ENCODE results near the gene PNPO.

The PNPO gene

GRCh38 chr17:47941246-47942095, at the start of gene PNPO:
Gene PNPO (plus strand): TSS chr17:47941571. CDS start chr17:47941676, 105 bp downstream.
- peak; percentile 36 to 98 (median 90) for DNase-seq

GRCh38 chr17:47894498-47895346, 46.6 kb upstream of the PNPO start:
- no peak for DNase-seq

- peak in 1 of 14 donors; percentile 47 for DNase-seq
Observed at GRCh38 chr17:47895347-47895855, 46.0 kb upstream of the PNPO start.

GRCh38 chr17:47895856-47896671, 45.3 kb upstream of the PNPO start, which contains the start of gene SP2:
Gene SP2 (plus strand): TSS chr17:47896236. CDS start chr17:47896287, 51 bp downstream.
- DNase-seq, result peak; percentile 94 to 100 (median 100)

GRCh38 chr17:47896672-47897490, 44.5 kb upstream of the PNPO start:
- peak in 2 of 14 donors; percentile 35 to 81 for DNase-seq

GRCh38 chr17:47897561-47897960, 43.8 kb upstream of the PNPO start:
- no peak for DNase-seq

- no peak for DNase-seq
Observed at GRCh38 chr17:47898241-47898640, 43.1 kb upstream of the PNPO start.

- no peak for DNase-seq
Observed at GRCh38 chr17:47899643-47900042, 41.7 kb upstream of the PNPO start.

- DNase-seq, result no peak
Observed at GRCh38 chr17:47901423-47901822, 39.9 kb upstream of the PNPO start.

GRCh38 chr17:47902039-47902744, 39.2 kb upstream of the PNPO start:
- no peak for DNase-seq

- DNase-seq, result peak in 11 of 14 donors; percentile 32 to 94 (median 61)
Observed at GRCh38 chr17:47905221-47905733, 36.1 kb upstream of the PNPO start.

GRCh38 chr17:47906443-47906842, 34.9 kb upstream of the PNPO start:
- DNase-seq, result no peak

GRCh38 chr17:47907932-47908562, 33.3 kb upstream of the PNPO start:
- peak in 1 of 14 donors; percentile 11 for DNase-seq

- DNase-seq, result no peak
Observed at GRCh38 chr17:47913050-47913449, 28.3 kb upstream of the PNPO start.

- peak in 1 of 14 donors; percentile 27 for DNase-seq
Observed at GRCh38 chr17:47914306-47914948, 26.9 kb upstream of the PNPO start.

GRCh38 chr17:47915776-47916398, 25.5 kb upstream of the PNPO start:
- DNase-seq, result peak in 3 of 14 donors; percentile 10 to 50 (median 19)

- DNase-seq, result no peak
Observed at GRCh38 chr17:47916489-47917208, 24.7 kb upstream of the PNPO start.

GRCh38 chr17:47917581-47917980, 23.8 kb upstream of the PNPO start:
- DNase-seq, result peak in 1 of 14 donors; percentile 71

Measured in C1 segment of cervical spinal cord (tissue), 14 donors.